IPS-15b (cell line): ENCODE measurements around the gene RHEX.

Experiments
- H3K27me3 ChIP-seq: one replicate; pipeline ENCODE4 v1.6.1; 2013; ENCODE audit warnings: low read length; ENCODE audit not compliant: control insufficient read depth, insufficient read depth
- H3K36me3 ChIP-seq: one replicate; pipeline ENCODE4 v1.6.1; 2013; ENCODE audit warnings: low read length; ENCODE audit not compliant: control insufficient read depth, insufficient read depth
- H3K4me1 ChIP-seq: one replicate; pipeline ENCODE4 v1.6.1; 2013; ENCODE audit warnings: mild to moderate bottlenecking, low read length; ENCODE audit not compliant: control insufficient read depth, insufficient read depth
- H3K4me3 ChIP-seq: one replicate; pipeline ENCODE4 v1.5.1; 2013; ENCODE audit warnings: low read depth, low read length
- H3K9ac ChIP-seq: one replicate; pipeline ENCODE4 v1.6.1; 2013; ENCODE audit warnings: low read depth, mild to moderate bottlenecking, low read length
- H3K9me3 ChIP-seq: one replicate; pipeline ENCODE4 v1.6.1; 2013; ENCODE audit warnings: mild to moderate bottlenecking, low read length; ENCODE audit not compliant: control insufficient read depth, insufficient read depth

RHEX gene

GRCh38 chr1:206082831-206083695, 30.1 kb downstream of the RHEX start:
- no peak overlapping the region for H3K9ac ChIP-seq
- H3K4me1 ChIP-seq, result no peaks in the 10 kb centered on the region
- H3K9me3 ChIP-seq, result no peaks in the 10 kb centered on the region
- no peak overlapping the region for H3K4me3 ChIP-seq
- H3K27me3 ChIP-seq, result no peaks in the 10 kb centered on the region
- no peaks in the 10 kb centered on the region for H3K36me3 ChIP-seq

GRCh38 chr1:206083750-206084149, 30.8 kb downstream of the RHEX start:
- H3K4me3 ChIP-seq, result no peak overlapping the region
- no peak overlapping the region for H3K9ac ChIP-seq
- H3K4me1 ChIP-seq, result no peaks in the 10 kb centered on the region
- H3K9me3 ChIP-seq, result no peaks in the 10 kb centered on the region
- H3K36me3 ChIP-seq, result no peaks in the 10 kb centered on the region
- H3K27me3 ChIP-seq, result no peaks in the 10 kb centered on the region

- Histone ChIP-seq H3K27me3 (no peaks in the 10 kb centered on the region), H3K36me3 (no peaks in the 10 kb centered on the region), H3K4me1 (no peaks in the 10 kb centered on the region), H3K9me3 (no peaks in the 10 kb centered on the region), H3K9ac (no peak overlapping the region), H3K4me3 (no peak overlapping the region)
These were observed 34.1 kb downstream of the RHEX start for GRCh38 chr1:206087091-206087490.

GRCh38 chr1:206089341-206089740, 36.4 kb downstream of the RHEX start:
- Histone ChIP-seq H3K9me3 (no peaks in the 10 kb centered on the region), H3K27me3 (no peaks in the 10 kb centered on the region), H3K9ac (no peak overlapping the region), H3K4me3 (no peak overlapping the region), H3K36me3 (no peaks in the 10 kb centered on the region), H3K4me1 (no peaks in the 10 kb centered on the region)

- Histone ChIP-seq H3K4me1 (no peaks in the 10 kb centered on the region), H3K27me3 (no peaks in the 10 kb centered on the region), H3K4me3 (no peak overlapping the region)
These were observed 41.1 kb downstream of the RHEX start for GRCh38 chr1:206094024-206094423.

GRCh38 chr1:206097381-206097780, 44.4 kb downstream of the RHEX start:
- no peaks in the 10 kb centered on the region for H3K9me3 ChIP-seq
- no peak overlapping the region for H3K4me3 ChIP-seq
- no peaks in the 10 kb centered on the region for H3K27me3 ChIP-seq
- no peaks in the 10 kb centered on the region for H3K4me1 ChIP-seq
- H3K36me3 ChIP-seq, result no peaks in the 10 kb centered on the region
- no peak overlapping the region for H3K9ac ChIP-seq

More at GRCh38 chr1:206094024-206094423, 41.1 kb downstream of the RHEX start:
- no peaks in the 10 kb centered on the region for H3K9me3 ChIP-seq
- H3K9ac ChIP-seq, result no peak overlapping the region
- H3K36me3 ChIP-seq, result no peaks in the 10 kb centered on the region

GRCh38 chr1:206098242-206098919, 45.4 kb downstream of the RHEX start:
- no peak overlapping the region for H3K9ac ChIP-seq
- H3K4me3 ChIP-seq, result no peak overlapping the region
- H3K9me3 ChIP-seq, result no peaks in the 10 kb centered on the region
- H3K36me3 ChIP-seq, result no peaks in the 10 kb centered on the region
- H3K27me3 ChIP-seq, result no peaks in the 10 kb centered on the region
- H3K4me1 ChIP-seq, result no peaks in the 10 kb centered on the region

GRCh38 chr1:206100226-206100815, 47.3 kb downstream of the RHEX start:
- Histone ChIP-seq H3K9ac (no peak overlapping the region), H3K4me3 (no peak overlapping the region), H3K27me3 (no peaks in the 10 kb centered on the region), H3K36me3 (no peaks in the 10 kb centered on the region), H3K9me3 (no peaks in the 10 kb centered on the region), H3K4me1 (no peaks in the 10 kb centered on the region)

- H3K36me3 ChIP-seq, result no peaks in the 10 kb centered on the region
- no peak overlapping the region for H3K4me3 ChIP-seq
- no peaks in the 10 kb centered on the region for H3K9me3 ChIP-seq
- no peak overlapping the region for H3K9ac ChIP-seq
- H3K27me3 ChIP-seq, result no peaks in the 10 kb centered on the region
- no peaks in the 10 kb centered on the region for H3K4me1 ChIP-seq
These were observed 48.5 kb downstream of the RHEX start for GRCh38 chr1:206101351-206102045.

- Histone ChIP-seq H3K9me3 (no peaks in the 10 kb centered on the region), H3K27me3 (no peaks in the 10 kb centered on the region), H3K9ac (no peak overlapping the region), H3K4me3 (no peak overlapping the region), H3K4me1 (no peaks in the 10 kb centered on the region), H3K36me3 (no peaks in the 10 kb centered on the region)
These were observed 49.4 kb downstream of the RHEX start for GRCh38 chr1:206102292-206102936.

GRCh38 chr1:206103979-206104378, 51.0 kb downstream of the RHEX start:
- no peak overlapping the region for H3K4me3 ChIP-seq

More at GRCh38 chr1:206103979-206104378, 51.0 kb downstream of the RHEX start:
- Histone ChIP-seq H3K27me3 (no peaks in the 10 kb centered on the region), H3K4me1 (no peaks in the 10 kb centered on the region), H3K9me3 (no peaks in the 10 kb centered on the region), H3K36me3 (no peaks in the 10 kb centered on the region), H3K9ac (no peak overlapping the region)
